WI38 (cell line): ENCODE results near the gene ZMYND10.

Experiments used
- H3K4me3 ChIP-seq: 2 replicates; pipeline ENCODE4 v1.5.1; 2011; ENCODE audit warnings: low read depth, mild to moderate bottlenecking, control low read depth, low read length
- TF ChIP-seq, protein P1 (sequence below): IDR thresholded peaks from 2 replicates; pipeline ENCODE4 v1.5.1; 2012; ENCODE audit warnings: low read depth, mild to moderate bottlenecking, control low read depth, low read length

Gene ZMYND10

DNA sequence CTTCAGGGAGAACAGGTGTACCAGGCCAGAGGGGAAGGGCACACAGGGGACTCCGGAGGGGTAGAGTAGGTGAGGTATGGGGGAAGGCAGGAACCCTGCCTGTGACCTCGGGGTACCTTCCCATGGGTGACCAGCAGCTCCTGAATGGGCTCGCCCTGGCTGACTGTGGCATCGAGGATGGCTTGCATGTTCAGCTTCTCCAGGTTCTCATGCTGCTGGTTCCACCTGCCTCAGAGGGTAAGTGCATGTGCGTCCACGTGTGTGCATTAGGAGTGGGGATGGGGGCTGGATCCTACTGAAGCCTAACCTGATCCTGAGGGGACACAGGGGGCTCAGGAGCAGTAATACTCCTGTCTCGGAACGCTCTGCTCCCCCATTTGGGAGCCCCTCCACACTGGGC, 524 bp downstream of the ZMYND10 start:
- H3K4me3 ChIP-seq = peak overlapping the region; percentile 54
- TF ChIP-seq, protein P1, sequence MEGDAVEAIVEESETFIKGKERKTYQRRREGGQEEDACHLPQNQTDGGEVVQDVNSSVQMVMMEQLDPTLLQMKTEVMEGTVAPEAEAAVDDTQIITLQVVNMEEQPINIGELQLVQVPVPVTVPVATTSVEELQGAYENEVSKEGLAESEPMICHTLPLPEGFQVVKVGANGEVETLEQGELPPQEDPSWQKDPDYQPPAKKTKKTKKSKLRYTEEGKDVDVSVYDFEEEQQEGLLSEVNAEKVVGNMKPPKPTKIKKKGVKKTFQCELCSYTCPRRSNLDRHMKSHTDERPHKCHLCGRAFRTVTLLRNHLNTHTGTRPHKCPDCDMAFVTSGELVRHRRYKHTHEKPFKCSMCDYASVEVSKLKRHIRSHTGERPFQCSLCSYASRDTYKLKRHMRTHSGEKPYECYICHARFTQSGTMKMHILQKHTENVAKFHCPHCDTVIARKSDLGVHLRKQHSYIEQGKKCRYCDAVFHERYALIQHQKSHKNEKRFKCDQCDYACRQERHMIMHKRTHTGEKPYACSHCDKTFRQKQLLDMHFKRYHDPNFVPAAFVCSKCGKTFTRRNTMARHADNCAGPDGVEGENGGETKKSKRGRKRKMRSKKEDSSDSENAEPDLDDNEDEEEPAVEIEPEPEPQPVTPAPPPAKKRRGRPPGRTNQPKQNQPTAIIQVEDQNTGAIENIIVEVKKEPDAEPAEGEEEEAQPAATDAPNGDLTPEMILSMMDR = no peak

GRCh38 chr3:50342813-50343633, 2.5 kb downstream of the ZMYND10 start:
- no peak overlapping the region for H3K4me3 ChIP-seq
- TF ChIP-seq, protein P1 = 0 out of 2 replicates have a peak, but pooled peaks have one; percentile 4

GRCh38 chr3:50341996-50342650, 3.4 kb downstream of the ZMYND10 start:
- TF ChIP-seq, protein P1 = no peak

GRCh38 chr3:50341537-50341936, 4.0 kb downstream of the ZMYND10 start:
- H3K4me3 ChIP-seq = peak overlapping the region; percentile 64
- TF ChIP-seq, protein P1 = no peak

More at GRCh38 chr3:50341996-50342650, 3.4 kb downstream of the ZMYND10 start:
- no peak overlapping the region for H3K4me3 ChIP-seq

GRCh38 chr3:50340448-50341329, 4.8 kb downstream of the ZMYND10 start, which contains the start of gene RASSF1:
Gene RASSF1, minus strand, starts transcription at chr3:50340836. Its CDS starts 31 bp downstream, at chr3:50340805.
- H3K4me3 ChIP-seq = peak within 1 kb of the TSS; percentile 64
- TF ChIP-seq, protein P1 = no peak

GRCh38 chr3:50340147-50340447, 5.4 kb downstream of the ZMYND10 start:
- TF ChIP-seq, protein P1 = no peak
- H3K4me3 ChIP-seq = peak overlapping the region; percentile 64
